Prostate gland (tissue), 2 donors: ENCODE data around the gene MCM6.

Source experiments
- POLR2A ChIP-seq: fragments of 450-650 bp; IDR thresholded peaks from one replicate; pipeline ENCODE4 v1.6.1; 2016; ENCODE audit warnings: antibody characterized with exemption, mild to moderate bottlenecking
- TF ChIP-seq, protein P1 (sequence below), 4 experiments: fragments of 200-600 bp in 2 of 4; fragments of 450-650 bp in 2 of 4; sonication (generic) in 2 of 4; IDR thresholded peaks; 1 replicate in 3 of 4; 2 replicates in 1 of 4; pipeline ENCODE4 v1.5.1; 2016 to 2019; ENCODE audit warnings: antibody characterized with exemption in 4 of 4, mild to moderate bottlenecking in 2 of 4, moderate library complexity in 2 of 4

DNA sequence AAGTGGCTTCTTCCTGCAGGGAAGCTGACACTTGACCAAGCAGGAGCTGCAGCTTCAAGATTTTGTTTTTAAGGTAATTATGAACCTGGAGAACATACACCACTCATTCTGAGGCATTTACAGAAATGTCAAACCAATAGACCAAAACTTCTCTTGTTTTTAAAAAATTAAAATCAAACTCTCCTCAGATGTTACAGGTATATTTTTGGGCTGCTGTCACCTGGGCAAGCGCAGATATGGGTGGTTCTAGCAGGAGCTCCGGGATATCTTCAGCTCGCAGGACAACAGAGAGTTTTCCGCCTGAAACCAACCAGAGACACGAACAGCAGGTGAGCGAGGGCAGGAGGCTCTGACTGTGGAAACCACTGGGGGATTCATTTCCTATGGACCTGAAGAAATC, 43.4 kb downstream of the MCM6 start:
- no peak for TF ChIP-seq POLR2A
- TF ChIP-seq, protein P1, sequence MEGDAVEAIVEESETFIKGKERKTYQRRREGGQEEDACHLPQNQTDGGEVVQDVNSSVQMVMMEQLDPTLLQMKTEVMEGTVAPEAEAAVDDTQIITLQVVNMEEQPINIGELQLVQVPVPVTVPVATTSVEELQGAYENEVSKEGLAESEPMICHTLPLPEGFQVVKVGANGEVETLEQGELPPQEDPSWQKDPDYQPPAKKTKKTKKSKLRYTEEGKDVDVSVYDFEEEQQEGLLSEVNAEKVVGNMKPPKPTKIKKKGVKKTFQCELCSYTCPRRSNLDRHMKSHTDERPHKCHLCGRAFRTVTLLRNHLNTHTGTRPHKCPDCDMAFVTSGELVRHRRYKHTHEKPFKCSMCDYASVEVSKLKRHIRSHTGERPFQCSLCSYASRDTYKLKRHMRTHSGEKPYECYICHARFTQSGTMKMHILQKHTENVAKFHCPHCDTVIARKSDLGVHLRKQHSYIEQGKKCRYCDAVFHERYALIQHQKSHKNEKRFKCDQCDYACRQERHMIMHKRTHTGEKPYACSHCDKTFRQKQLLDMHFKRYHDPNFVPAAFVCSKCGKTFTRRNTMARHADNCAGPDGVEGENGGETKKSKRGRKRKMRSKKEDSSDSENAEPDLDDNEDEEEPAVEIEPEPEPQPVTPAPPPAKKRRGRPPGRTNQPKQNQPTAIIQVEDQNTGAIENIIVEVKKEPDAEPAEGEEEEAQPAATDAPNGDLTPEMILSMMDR (IDR thresholded peaks at IDR 0.05), result no peak
